Stimulated activated memory B cell treated with anti-CD40 and anti-IgM and Interleukin-4, amounts not matched to agents 10 μg/mL and 1 μg/mL and 100 μg/mL, for 72 hours (primary cell): ENCODE measurements around the gene PSORS1C1.
A peak's percentile ranks its signal among the peaks of the same experiment; 100 is the strongest.

Experiments used
- ATAC-seq: fragments of 150-1000 bp; cut with Tn5 transposase; 2 replicates; pipeline ENCODE4 v1.10.0; 2021
- H3K27ac Mint-ChIP-seq: one replicate; pipeline ENCODE4 v1.8.0; 2022; ENCODE audit warnings: mild to moderate bottlenecking, mixed read lengths
- H3K27me3 Mint-ChIP-seq: one replicate; pipeline ENCODE4 v1.8.0; 2022; ENCODE audit warnings: mixed read lengths
- H3K36me3 Mint-ChIP-seq: one replicate; pipeline ENCODE4 v1.8.0; 2022; ENCODE audit warnings: mixed read lengths
- H3K4me1 Mint-ChIP-seq: one replicate; pipeline ENCODE4 v1.8.0; 2022; ENCODE audit warnings: mixed read lengths
- H3K4me3 Mint-ChIP-seq: one replicate; pipeline ENCODE4 v1.8.0; 2022; ENCODE audit warnings: mild to moderate bottlenecking, moderate library complexity, mixed read lengths
- H3K9me3 Mint-ChIP-seq: one replicate; pipeline ENCODE4 v1.8.0; 2022; ENCODE audit warnings: mixed read lengths

PSORS1C1 gene

GRCh38 chr6:31114970-31115849 lies 610 bp downstream of the PSORS1C1 start:
- no peaks in the 10 kb centered on the region for H3K36me3 Mint-ChIP-seq
- peaks cover 17% of the 10 kb centered on the region for H3K4me1 Mint-ChIP-seq
- peaks cover 78% of the 10 kb centered on the region for H3K27me3 Mint-ChIP-seq
- no peak overlapping the region for H3K4me3 Mint-ChIP-seq
- no peaks in the 10 kb centered on the region for H3K9me3 Mint-ChIP-seq
- peak overlapping the region; percentile 11 for H3K27ac Mint-ChIP-seq
- ATAC-seq = peak; percentile 52

GRCh38 chr6:31115941-31116560 lies 1.5 kb downstream of the PSORS1C1 start:
- no peak overlapping the region for H3K4me3 Mint-ChIP-seq
- H3K36me3 Mint-ChIP-seq = no peaks in the 10 kb centered on the region
- H3K27me3 Mint-ChIP-seq = peaks cover 70% of the 10 kb centered on the region
- no peak for ATAC-seq
- no peaks in the 10 kb centered on the region for H3K9me3 Mint-ChIP-seq
- H3K27ac Mint-ChIP-seq = peak overlapping the region; percentile 11
- H3K4me1 Mint-ChIP-seq = peaks cover 17% of the 10 kb centered on the region

GRCh38 chr6:31116661-31117385 lies 2.2 kb downstream of the PSORS1C1 start:
- Mint-ChIP-seq H3K27me3 (peaks cover 69% of the 10 kb centered on the region), H3K36me3 (no peaks in the 10 kb centered on the region), H3K4me1 (peaks cover 17% of the 10 kb centered on the region), H3K9me3 (no peaks in the 10 kb centered on the region), H3K27ac (no peak overlapping the region), H3K4me3 (no peak overlapping the region)
- no peak for ATAC-seq

GRCh38 chr6:31118178-31118577 lies 3.6 kb downstream of the PSORS1C1 start:
- no peaks in the 10 kb centered on the region for H3K36me3 Mint-ChIP-seq
- peaks cover 62% of the 10 kb centered on the region for H3K27me3 Mint-ChIP-seq
- H3K4me3 Mint-ChIP-seq = no peak overlapping the region
- H3K27ac Mint-ChIP-seq = no peak overlapping the region
- H3K9me3 Mint-ChIP-seq = no peaks in the 10 kb centered on the region
- peaks cover 17% of the 10 kb centered on the region for H3K4me1 Mint-ChIP-seq
- no peak for ATAC-seq

GRCh38 chr6:31120151-31120915 lies 5.7 kb downstream of the PSORS1C1 start, which contains the start of gene CDSN:
CDSN (minus strand) TSS chr6:31120446; CDS start chr6:31120419, 27 bp downstream.
- Mint-ChIP-seq H3K9me3 (no peaks in the 10 kb centered on the region), H3K36me3 (no peaks in the 10 kb centered on the region), H3K4me1 (peaks cover 9% of the 10 kb centered on the region), H3K27me3 (peaks cover 63% of the 10 kb centered on the region), H3K27ac (no peak within 1 kb of the TSS), H3K4me3 (no peak within 1 kb of the TSS)
- no peak for ATAC-seq

GRCh38 chr6:31121131-31121790 lies 6.7 kb downstream of the PSORS1C1 start:
- Mint-ChIP-seq H3K27ac (no peak overlapping the region), H3K27me3 (peaks cover 56% of the 10 kb centered on the region), H3K4me3 (no peak overlapping the region), H3K9me3 (no peaks in the 10 kb centered on the region), H3K4me1 (peaks cover 7% of the 10 kb centered on the region), H3K36me3 (no peaks in the 10 kb centered on the region)
- no peak for ATAC-seq

- no peak overlapping the region for H3K4me3 Mint-ChIP-seq
- no peaks in the 10 kb centered on the region for H3K36me3 Mint-ChIP-seq
- H3K27me3 Mint-ChIP-seq = peaks cover 57% of the 10 kb centered on the region
- H3K27ac Mint-ChIP-seq = no peak overlapping the region
- no peaks in the 10 kb centered on the region for H3K9me3 Mint-ChIP-seq
- peaks cover 19% of the 10 kb centered on the region for H3K4me1 Mint-ChIP-seq
- ATAC-seq = no peak
Observed at GRCh38 chr6:31122791-31123706, 8.4 kb downstream of the PSORS1C1 start.

DNA sequence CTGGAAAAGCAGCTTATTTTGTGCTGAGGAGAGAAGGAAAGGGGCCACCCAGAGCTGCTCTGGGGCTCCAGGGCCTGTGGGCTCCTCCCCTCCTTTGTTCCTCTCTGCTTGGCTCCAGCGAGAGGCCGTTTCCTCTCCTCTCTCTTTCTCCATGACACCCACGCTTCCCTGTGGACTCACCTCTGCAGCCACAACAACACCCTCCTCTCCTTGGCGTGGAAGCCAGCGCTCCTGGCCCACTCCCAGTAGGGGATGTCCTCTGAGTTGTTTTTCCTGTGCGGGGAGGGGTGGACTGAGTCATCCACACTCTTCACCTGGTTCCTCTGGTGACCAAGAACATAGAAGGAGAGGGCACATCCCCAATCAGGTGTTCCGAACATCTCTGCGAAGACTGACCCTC lies 10.6 kb downstream of the PSORS1C1 start:
- no peaks in the 10 kb centered on the region for H3K9me3 Mint-ChIP-seq
- no peak for ATAC-seq
- peaks cover 44% of the 10 kb centered on the region for H3K27me3 Mint-ChIP-seq
- H3K4me3 Mint-ChIP-seq = no peak overlapping the region
- H3K4me1 Mint-ChIP-seq = peaks cover 21% of the 10 kb centered on the region
- no peak overlapping the region for H3K27ac Mint-ChIP-seq
- no peaks in the 10 kb centered on the region for H3K36me3 Mint-ChIP-seq

DNA sequence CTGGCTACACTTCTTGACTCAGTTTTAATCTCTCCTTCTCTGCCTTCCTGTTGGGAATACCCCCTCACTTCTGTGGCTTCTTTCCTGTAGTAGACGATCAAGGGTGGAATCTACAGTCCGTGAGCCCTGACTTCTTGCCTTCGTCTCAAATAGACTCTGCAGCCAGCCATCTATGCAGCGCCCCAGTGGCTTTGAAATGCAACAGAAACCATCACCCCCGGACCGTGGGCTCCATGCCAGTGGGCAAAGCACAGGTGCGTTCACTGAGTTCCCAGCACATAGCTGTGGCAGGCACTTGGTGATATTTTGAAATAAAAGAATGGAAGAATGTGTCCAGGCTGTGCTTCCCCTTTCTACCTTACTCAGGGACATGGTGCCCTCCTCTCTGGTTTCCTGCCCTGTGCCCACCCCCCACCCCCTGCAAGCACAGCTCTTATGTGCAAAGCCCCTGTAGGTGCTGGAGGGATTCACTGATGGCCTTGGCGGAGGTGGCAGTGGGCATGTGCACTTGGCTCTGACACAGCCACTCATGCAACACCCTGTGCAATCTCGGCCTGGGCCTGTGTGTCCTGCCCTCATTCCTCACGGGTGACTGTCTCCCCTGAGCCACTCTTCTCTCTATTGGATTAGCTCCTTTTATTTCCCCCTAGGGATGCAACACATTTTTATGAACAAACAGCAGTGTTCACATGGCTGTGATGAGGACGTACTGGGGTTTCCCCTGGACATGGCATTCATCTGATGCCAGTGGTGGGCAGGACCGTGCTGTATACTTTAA lies 11.2 kb downstream of the PSORS1C1 start:
- ATAC-seq = no peak
- H3K27ac Mint-ChIP-seq = no peak overlapping the region
- H3K27me3 Mint-ChIP-seq = peaks cover 48% of the 10 kb centered on the region
- no peaks in the 10 kb centered on the region for H3K36me3 Mint-ChIP-seq
- H3K9me3 Mint-ChIP-seq = no peaks in the 10 kb centered on the region
- H3K4me3 Mint-ChIP-seq = no peak overlapping the region
- peaks cover 21% of the 10 kb centered on the region for H3K4me1 Mint-ChIP-seq

- Mint-ChIP-seq H3K36me3 (no peaks in the 10 kb centered on the region), H3K27ac (peak overlapping the region; percentile 14), H3K4me3 (no peak overlapping the region), H3K9me3 (no peaks in the 10 kb centered on the region), H3K27me3 (peaks cover 50% of the 10 kb centered on the region), H3K4me1 (peaks cover 21% of the 10 kb centered on the region)
- ATAC-seq = peak; percentile 7
Observed at GRCh38 chr6:31126396-31127175, 12.0 kb downstream of the PSORS1C1 start.

GRCh38 chr6:31128093-31128676 lies 13.6 kb downstream of the PSORS1C1 start:
- Mint-ChIP-seq H3K27ac (no peak overlapping the region), H3K27me3 (peaks cover 41% of the 10 kb centered on the region), H3K4me3 (no peak overlapping the region), H3K9me3 (no peaks in the 10 kb centered on the region), H3K4me1 (peaks cover 21% of the 10 kb centered on the region), H3K36me3 (no peaks in the 10 kb centered on the region)
- ATAC-seq = no peak

DNA sequence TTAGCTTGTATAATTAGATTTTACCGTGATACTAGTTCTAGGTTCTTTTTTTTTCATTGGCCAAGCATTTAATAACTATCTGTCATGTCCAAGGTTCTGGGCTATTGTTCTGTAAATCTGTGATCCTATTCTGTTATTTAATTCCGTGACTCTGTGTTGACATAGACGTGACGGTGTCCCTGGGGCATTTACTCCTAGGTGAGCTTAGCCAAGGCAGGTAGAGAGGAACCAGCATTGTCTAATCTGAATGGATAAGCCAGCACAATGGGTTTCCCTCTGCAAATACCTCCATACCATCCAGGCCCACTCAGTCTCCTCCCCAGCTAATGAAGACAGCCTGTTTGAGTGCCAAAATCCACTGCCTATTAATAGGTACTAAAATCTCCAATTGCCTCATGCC lies 14.5 kb downstream of the PSORS1C1 start:
- no peak for ATAC-seq
- no peaks in the 10 kb centered on the region for H3K9me3 Mint-ChIP-seq
- H3K27me3 Mint-ChIP-seq = peaks cover 31% of the 10 kb centered on the region
- H3K4me1 Mint-ChIP-seq = peaks cover 21% of the 10 kb centered on the region
- no peak overlapping the region for H3K4me3 Mint-ChIP-seq
- no peaks in the 10 kb centered on the region for H3K36me3 Mint-ChIP-seq
- no peak overlapping the region for H3K27ac Mint-ChIP-seq
